Activated T-cell treated with anti-CD3 and anti-CD28 coated beads, Interleukin-2, amount 50 U/mL, for 24 hours (primary cell): Measurements from ENCODE around the gene IP6K3.
A peak's percentile ranks its signal among the peaks of the same experiment; 100 is the strongest.

Experiments used
- DNase-seq: peaks from one replicate; pipeline ENCODE4 v3.0.0-alpha.2; 2020
- H3K27ac Mint-ChIP-seq: 2 replicates; pipeline ENCODE4 v1.8.0; 2020; ENCODE audit warnings: mild to moderate bottlenecking, mixed read lengths
- H3K27me3 Mint-ChIP-seq: 2 replicates; pipeline ENCODE4 v1.8.0; 2020; ENCODE audit warnings: mixed read lengths
- H3K36me3 Mint-ChIP-seq: 2 replicates; pipeline ENCODE4 v1.8.0; 2020; ENCODE audit warnings: low read depth, mixed read lengths
- H3K4me1 Mint-ChIP-seq: 2 replicates; pipeline ENCODE4 v1.8.0; 2020; ENCODE audit warnings: low read depth, mixed read lengths
- H3K4me3 Mint-ChIP-seq: 2 replicates; pipeline ENCODE4 v1.8.0; 2020; ENCODE audit warnings: mild to moderate bottlenecking, moderate library complexity, mixed read lengths
- H3K9me3 Mint-ChIP-seq: 2 replicates; pipeline ENCODE4 v1.8.0; 2020; ENCODE audit warnings: mixed read lengths

The IP6K3 gene

DNA sequence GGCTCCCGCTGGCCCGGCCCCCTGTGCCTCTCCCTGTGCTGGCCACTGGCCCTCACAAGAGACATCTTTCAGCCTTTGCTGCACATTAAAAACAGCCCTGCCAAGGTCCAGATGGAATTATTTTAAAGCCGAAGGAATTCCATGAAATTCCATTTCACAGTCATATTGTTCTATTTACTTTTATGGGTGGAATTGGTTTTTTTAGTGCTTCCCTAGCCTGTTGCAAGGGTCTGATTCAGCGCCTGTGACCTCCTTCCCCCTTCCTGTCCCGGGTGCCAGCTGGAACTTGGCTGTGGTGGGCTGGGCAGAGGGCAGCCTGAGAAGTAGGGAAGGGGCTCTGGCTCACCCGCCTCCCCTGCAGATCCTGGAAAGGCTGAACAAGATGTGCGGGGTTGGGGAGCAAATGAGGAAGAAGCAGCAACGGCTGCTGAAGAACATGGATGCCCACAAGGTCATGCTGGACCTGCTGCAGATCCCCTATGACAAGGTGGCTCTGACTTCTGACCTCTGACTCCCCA lies 69.5 kb downstream of the IP6K3 start:
- H3K36me3 Mint-ChIP-seq: peaks cover 95% of the 10 kb centered on the region
- no peak overlapping the region for H3K4me3 Mint-ChIP-seq
- H3K9me3 Mint-ChIP-seq: no peaks in the 10 kb centered on the region
- DNase-seq: no peak
- H3K27me3 Mint-ChIP-seq: no peaks in the 10 kb centered on the region
- peak overlapping the region; percentile 13 for H3K27ac Mint-ChIP-seq
- H3K4me1 Mint-ChIP-seq: no peaks in the 10 kb centered on the region

DNA sequence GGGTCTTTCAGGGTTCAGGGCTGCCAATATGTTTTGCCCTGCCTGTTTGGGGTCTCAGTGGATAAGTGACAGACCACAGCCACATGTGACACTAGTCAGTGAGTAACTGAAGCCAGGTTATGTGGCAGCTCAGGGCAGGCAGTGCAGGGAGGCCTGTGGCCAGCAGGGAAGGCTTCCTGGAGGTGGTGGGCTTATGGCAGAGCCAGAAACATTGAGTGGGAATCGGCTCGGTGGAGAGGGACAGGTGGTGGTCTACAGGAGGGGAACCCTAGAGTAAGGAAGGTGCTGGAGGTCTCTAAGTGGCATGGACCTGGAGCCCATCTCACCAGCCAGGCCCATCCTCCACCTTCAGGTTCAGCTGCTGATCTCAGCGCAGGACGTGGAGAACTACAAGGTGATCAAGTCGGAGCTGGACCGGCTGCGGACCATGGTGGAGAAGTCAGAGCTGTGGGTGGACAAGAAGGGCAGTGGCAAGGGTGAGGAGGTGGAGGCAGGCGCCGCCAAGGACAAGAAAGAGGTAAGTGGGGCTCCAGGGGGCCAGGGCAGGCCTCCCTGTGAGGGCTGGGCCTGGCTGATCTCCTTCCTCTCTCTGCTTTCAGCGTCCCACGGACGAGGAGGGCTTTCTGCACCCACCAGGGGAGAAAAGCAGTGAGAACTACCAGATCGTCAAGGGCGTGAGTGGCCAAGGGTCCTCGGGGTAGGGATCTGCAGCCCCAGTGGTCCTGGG lies 70.1 kb downstream of the IP6K3 start:
- Mint-ChIP-seq H3K27ac (peak overlapping the region; percentile 40), H3K4me3 (no peak overlapping the region), H3K4me1 (no peaks in the 10 kb centered on the region), H3K9me3 (no peaks in the 10 kb centered on the region), H3K36me3 (peaks cover 96% of the 10 kb centered on the region), H3K27me3 (no peaks in the 10 kb centered on the region)
- DNase-seq: no peak

DNA sequence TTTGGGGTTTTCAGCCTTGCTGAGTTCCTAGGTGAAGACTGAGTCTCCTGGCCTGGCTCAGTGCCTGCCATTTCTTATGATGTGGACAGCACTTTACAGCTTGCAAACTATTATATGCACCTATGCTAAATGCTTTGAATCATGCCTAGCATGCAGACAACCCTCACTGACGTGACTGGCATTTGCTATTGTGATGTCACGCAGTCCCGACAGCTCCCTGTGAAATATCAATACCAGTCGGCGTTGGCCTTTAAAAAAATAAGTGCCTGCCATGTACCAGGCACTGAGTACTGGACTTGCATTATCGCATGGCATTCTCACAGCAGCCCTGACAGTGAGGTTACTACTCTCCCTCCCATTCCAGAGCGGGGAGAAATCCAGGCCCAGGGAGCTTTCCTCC lies 70.7 kb downstream of the IP6K3 start:
- no peaks in the 10 kb centered on the region for H3K27me3 Mint-ChIP-seq
- H3K36me3 Mint-ChIP-seq: peaks cover 96% of the 10 kb centered on the region
- no peak for DNase-seq
- H3K4me1 Mint-ChIP-seq: no peaks in the 10 kb centered on the region
- H3K27ac Mint-ChIP-seq: peak overlapping the region; percentile 40
- H3K9me3 Mint-ChIP-seq: no peaks in the 10 kb centered on the region
- no peak overlapping the region for H3K4me3 Mint-ChIP-seq

DNA sequence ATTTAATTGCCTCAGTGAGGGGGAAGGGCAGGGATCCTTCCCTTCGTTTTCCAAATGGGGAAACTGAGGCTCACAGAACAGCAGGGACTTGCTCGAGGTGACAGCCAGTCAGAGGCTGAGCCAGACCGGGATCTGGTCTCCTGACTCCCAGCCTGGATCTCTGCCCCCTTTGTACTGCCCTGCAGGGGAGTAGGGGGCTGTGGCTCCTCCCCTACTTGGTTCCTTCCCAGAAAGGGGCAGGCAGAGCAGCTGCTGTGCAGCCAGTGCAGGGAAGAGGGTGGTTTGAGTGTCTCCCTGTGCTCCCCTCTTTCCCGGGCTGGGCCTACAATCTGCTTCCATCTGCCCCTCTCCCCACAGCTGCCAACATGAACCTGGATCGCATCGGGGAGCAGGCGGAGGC lies 72.9 kb downstream of the IP6K3 start:
- H3K4me3 Mint-ChIP-seq: no peak overlapping the region
- no peak overlapping the region for H3K27ac Mint-ChIP-seq
- no peaks in the 10 kb centered on the region for H3K27me3 Mint-ChIP-seq
- peaks cover 96% of the 10 kb centered on the region for H3K36me3 Mint-ChIP-seq
- no peak for DNase-seq
- H3K9me3 Mint-ChIP-seq: no peaks in the 10 kb centered on the region
- H3K4me1 Mint-ChIP-seq: peaks cover 3% of the 10 kb centered on the region

DNA sequence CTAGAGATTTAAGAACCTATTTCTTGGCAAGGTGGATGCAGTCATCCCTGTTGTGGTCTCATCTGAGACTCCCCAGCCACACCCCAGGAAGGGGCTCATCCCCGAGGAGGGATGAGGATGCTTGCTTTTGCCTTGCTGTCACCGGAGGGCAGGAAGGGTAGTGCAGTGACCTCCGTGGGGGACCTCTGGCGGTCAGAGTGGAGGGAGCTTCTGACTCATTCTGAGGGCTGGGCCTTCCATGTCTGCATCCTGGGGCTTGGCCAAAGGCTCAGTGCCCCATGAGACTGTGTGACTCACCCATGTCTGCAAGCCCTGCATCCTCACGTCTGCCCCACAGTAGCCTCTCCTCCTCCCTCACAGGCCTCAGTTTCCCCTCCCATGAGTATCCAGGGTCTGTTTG lies 73.9 kb downstream of the IP6K3 start:
- Mint-ChIP-seq H3K27me3 (no peaks in the 10 kb centered on the region), H3K4me1 (peaks cover 13% of the 10 kb centered on the region), H3K27ac (no peak overlapping the region), H3K9me3 (no peaks in the 10 kb centered on the region), H3K4me3 (no peak overlapping the region), H3K36me3 (peaks cover 96% of the 10 kb centered on the region)
- no peak for DNase-seq

DNA sequence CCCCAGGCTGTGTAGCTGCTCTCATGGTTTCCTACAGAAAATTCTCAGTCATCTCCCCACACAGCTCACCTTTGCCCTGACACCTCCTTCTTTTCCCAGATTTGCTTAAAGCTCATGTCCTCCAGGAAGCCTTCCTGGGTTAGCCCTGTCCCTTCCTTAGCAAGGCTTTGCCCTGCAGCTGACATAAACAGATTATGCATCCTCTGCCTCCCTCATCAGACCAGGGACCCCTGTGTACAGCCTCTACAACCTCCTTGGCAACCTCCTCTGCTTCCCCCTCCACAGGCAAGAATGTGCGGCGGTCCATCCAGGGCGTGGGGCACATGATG lies 75.0 kb downstream of the IP6K3 start:
- Mint-ChIP-seq H3K4me3 (no peak overlapping the region), H3K4me1 (peaks cover 13% of the 10 kb centered on the region), H3K27me3 (no peaks in the 10 kb centered on the region), H3K9me3 (no peaks in the 10 kb centered on the region), H3K27ac (peak overlapping the region; percentile 15), H3K36me3 (peaks cover 94% of the 10 kb centered on the region)
- no peak for DNase-seq
